Iris pigment epithelial cell (primary cell): Measurements from ENCODE around the gene PDE3A.
"Not testable (repeated sequence)": the region's sequence is repeated elsewhere in the genome, so short reads cannot be mapped to it uniquely, and the experiment has no call there.

ENCODE experiments used
- DNase-seq: peaks from one replicate; pipeline ENCODE4 v3.0.0-alpha.2; 2011; ENCODE audit warnings: low read depth

The PDE3A gene

GRCh38 chr12:20368114-20368650 lies at the start of gene PDE3A:
Gene PDE3A, plus strand, starts transcription at chr12:20368537. Its CDS starts 748 bp downstream, at chr12:20369285.
- DNase-seq, result peak; percentile 89

GRCh38 chr12:20319366-20319765 lies 49.0 kb upstream of the PDE3A start:
- DNase-seq, result no peak

- no peak for DNase-seq
Observed at GRCh38 chr12:20320552-20320951, 47.8 kb upstream of the PDE3A start.

GRCh38 chr12:20330826-20331505 lies 37.4 kb upstream of the PDE3A start:
- not testable (repeated sequence) for DNase-seq

- DNase-seq, result peak; percentile 36
Observed at GRCh38 chr12:20339060-20339459, 29.3 kb upstream of the PDE3A start.

- DNase-seq, result peak; percentile 58
Observed at GRCh38 chr12:20342111-20342510, 26.2 kb upstream of the PDE3A start.

GRCh38 chr12:20345866-20346265 lies 22.5 kb upstream of the PDE3A start:
- DNase-seq, result no peak

- DNase-seq, result no peak
Observed at GRCh38 chr12:20350026-20350425, 18.3 kb upstream of the PDE3A start.

GRCh38 chr12:20350495-20350894 lies 17.8 kb upstream of the PDE3A start:
- DNase-seq, result peak; percentile 82

GRCh38 chr12:20351406-20351805 lies 16.9 kb upstream of the PDE3A start:
- no peak for DNase-seq

- no peak for DNase-seq
Observed at GRCh38 chr12:20356048-20356447, 12.3 kb upstream of the PDE3A start.

GRCh38 chr12:20360407-20360806 lies 7.9 kb upstream of the PDE3A start:
- DNase-seq, result no peak

GRCh38 chr12:20361416-20361815 lies 6.9 kb upstream of the PDE3A start:
- DNase-seq, result no peak

- DNase-seq, result no peak
Observed at GRCh38 chr12:20364501-20364900, 3.8 kb upstream of the PDE3A start.

- DNase-seq, result no peak
Observed at GRCh38 chr12:20366776-20367409, 1.4 kb upstream of the PDE3A start.

GRCh38 chr12:20367583-20368113 lies 689 bp upstream of the PDE3A start:
- DNase-seq, result no peak

GRCh38 chr12:20368651-20369304 lies 441 bp downstream of the PDE3A start:
- DNase-seq, result peak; percentile 62

- DNase-seq, result peak; percentile 72
Observed at GRCh38 chr12:20369305-20370013, 1.1 kb downstream of the PDE3A start.

- DNase-seq, result peak; percentile 54
Observed at GRCh38 chr12:20370014-20370386, 1.7 kb downstream of the PDE3A start.

- no peak for DNase-seq
Observed at GRCh38 chr12:20370866-20371519, 2.7 kb downstream of the PDE3A start.

- no peak for DNase-seq
Observed at GRCh38 chr12:20372326-20373096, 4.2 kb downstream of the PDE3A start.
